Measurements from ENCODE around the gene PCSK7.
"Not testable (repeated sequence)": the region's sequence is repeated elsewhere in the genome, so short reads cannot be mapped to it uniquely, and the experiment has no call there.

Gene PCSK7

DNA sequence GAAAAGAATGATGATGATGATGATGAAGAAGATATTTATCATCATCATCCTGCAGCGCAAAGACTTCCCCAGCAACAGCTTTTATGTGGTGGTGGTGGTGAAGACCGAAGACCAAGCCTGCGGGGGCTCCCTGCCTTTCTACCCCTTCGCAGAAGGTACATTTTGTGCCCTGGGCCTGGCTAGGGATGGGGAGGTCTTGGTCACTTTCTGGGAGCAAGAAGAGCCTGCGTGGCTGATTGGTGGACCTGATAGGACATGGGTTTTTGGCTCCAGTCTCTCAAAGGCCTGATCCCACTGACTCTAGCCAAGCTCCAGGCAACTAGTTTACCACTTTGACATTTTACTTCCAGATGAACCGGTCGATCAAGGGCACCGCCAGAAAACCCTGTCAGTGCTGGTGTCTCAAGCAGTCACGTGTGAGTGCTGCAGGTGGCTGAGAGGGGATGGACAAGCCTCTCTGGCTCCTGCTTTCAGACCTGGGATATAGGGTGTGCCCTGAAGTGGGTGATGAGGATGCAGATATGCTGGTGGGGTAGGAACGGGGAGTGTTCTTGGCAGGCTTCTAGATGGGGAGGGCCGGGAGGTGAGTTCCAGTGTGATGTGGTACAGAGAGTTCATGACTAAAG is 48.0 kb downstream of the PCSK7 start:
- no peak for FAIRE-seq
- no peak for DNase-seq (ENCODE audit: low spot score)

DNA sequence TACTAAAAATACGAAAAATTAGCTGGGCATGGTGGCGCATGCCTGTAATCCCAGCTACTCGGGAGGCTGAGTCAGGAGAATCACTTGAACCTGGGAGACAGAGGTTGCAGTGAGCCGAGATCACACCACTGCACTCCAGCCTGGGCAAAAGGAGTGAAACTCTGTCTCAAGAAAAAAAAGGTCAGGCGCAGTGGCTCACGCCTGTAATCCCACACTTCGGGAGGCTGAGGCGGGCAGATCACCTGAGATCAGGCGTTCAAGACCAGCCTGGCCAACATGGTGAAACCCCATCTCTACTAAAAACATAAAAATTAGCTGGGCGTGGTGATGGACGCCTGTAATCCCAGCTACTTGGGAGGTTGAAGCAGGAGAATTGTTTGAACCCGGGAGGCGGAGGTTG is 48.7 kb downstream of the PCSK7 start:
- not testable (repeated sequence) for DNase-seq (ENCODE audit: low spot score); FAIRE-seq

DNA sequence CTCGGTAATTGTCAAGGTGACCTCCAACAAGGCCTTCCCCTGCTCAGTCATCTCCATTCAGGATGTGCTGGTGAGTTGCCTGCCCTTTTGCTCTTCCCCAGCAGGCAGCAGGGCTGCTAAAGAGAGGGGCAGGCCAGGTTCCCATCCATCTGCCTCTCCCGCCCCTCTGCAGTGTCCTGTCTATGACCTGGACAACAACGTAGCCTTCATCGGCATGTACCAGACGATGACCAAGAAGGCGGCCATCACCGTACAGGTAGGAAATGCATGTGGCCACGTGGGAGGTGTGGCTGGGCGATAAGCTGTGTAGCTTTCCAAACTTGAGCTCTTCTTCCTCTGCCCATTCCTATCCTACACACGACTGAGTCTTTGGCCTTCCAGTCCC is 49.3 kb downstream of the PCSK7 start:
- FAIRE-seq: no peak
- DNase-seq (ENCODE audit: low spot score): no peak

DNA sequence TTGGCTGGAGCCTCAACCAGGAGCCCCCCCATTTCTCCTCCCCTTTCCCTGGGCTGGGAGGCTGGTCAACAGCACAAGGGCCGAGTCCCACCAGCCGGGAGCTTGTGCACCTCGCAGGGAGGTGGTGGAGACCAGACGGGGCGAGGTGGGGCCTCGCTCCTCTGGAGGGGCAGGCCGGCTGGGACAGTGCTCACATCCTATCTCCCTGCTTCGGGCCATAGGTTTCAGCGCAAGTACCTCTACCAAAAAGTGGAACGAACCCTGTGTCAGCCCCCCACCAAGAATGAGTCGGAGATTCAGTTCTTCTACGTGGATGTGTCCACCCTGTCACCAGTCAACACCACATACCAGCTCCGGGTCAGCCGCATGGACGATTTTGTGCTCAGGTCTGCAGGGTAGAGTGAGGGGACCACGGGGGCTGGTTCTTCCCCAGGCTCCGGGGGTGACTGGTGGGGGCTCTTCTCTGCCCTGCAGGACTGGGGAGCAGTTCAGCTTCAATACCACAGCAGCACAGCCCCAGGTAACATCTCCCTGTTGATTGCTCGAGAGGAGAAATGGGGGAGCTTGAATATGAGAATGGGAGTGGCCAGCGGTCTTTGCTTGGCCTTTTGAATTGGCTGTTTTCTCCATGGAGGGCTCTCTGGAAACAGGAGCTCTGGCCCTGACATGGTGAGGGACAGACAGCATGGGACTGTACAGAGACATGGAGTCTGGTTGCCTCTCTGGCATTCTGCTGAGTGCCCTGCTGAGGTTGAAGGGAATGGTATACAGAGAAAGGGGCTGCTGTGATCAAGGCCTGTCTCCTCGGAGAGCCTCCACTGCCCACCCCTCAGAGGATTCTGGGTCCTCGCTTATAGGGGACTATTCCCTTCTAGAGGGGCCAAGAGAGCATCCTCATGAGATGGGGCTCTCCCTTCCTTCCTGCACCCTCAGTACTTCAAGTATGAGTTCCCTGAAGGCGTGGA is 50.0 kb downstream of the PCSK7 start:
- no peak for FAIRE-seq

DNA sequence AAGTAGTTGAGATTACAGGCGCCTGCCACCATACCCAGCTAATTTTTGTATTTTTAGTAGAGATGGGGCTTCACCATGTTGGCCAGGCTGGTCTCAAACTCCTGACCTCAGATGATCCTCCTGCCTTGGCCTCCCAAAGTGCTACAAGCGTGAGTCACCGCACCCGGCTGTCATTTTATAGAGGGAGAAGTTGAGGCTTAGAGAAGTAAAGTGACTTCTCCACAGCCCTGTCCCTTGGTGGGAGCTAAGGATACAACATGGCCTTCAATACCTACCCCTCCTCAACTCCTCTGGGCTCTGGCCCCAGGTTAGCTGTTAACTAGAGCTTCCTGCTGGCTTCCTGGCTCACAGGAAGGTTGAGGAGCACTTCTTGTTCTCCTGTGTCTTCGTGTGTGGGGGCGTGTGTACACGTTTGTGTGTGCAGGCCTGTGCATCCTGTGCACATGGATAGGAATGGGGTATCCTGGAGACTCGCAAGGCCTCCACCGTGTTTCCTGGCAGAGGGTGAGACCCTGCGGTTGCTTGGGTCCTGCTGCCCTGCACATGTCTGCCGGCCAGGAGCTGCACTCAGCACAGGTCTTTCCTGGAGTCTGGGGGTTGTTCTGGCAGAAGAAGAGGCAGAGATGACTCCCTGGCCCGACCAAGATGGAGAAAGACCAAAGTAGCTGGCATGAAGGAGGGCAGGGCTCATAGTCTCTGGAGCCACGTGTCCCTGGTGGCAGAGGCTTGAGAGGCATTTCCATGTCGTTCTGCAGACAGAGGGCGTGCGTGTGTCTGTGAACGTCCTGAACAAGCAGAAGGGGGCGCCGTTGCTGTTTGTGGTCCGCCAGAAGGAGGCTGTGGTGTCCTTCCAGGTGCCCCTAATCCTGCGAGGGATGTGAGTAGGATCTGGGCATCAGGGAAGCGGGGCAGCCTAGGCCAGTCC is 51.0 kb downstream of the PCSK7 start:
- DNase-seq (ENCODE audit: low spot score) (no peak), FAIRE-seq (no peak)

More for the DNA sequence above, 50.0 kb downstream of the PCSK7 start:
- no peak for DNase-seq (ENCODE audit: low spot score)

DNA sequence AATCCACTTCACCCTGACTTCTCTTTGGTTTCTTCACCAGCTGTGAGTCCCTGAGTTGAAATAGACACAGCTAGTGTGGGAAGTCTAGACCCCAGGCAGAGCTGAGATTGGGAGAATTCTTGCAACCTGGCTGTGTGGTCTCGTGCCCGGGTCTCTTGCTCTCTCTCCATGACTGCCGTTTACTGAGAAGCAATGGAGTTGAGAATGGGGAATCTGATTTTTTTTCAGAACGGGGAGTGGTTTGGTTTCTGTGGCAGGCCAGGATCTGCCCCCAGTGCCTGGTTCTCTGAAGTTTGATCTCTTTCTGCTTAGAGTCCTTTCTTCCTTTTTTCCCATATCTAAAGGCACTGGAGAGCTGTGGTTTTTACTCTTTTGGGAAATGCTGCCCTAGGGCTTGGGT is 51.9 kb downstream of the PCSK7 start:
- DNase-seq (ENCODE audit: low spot score) (no peak), FAIRE-seq (no peak)

DNA sequence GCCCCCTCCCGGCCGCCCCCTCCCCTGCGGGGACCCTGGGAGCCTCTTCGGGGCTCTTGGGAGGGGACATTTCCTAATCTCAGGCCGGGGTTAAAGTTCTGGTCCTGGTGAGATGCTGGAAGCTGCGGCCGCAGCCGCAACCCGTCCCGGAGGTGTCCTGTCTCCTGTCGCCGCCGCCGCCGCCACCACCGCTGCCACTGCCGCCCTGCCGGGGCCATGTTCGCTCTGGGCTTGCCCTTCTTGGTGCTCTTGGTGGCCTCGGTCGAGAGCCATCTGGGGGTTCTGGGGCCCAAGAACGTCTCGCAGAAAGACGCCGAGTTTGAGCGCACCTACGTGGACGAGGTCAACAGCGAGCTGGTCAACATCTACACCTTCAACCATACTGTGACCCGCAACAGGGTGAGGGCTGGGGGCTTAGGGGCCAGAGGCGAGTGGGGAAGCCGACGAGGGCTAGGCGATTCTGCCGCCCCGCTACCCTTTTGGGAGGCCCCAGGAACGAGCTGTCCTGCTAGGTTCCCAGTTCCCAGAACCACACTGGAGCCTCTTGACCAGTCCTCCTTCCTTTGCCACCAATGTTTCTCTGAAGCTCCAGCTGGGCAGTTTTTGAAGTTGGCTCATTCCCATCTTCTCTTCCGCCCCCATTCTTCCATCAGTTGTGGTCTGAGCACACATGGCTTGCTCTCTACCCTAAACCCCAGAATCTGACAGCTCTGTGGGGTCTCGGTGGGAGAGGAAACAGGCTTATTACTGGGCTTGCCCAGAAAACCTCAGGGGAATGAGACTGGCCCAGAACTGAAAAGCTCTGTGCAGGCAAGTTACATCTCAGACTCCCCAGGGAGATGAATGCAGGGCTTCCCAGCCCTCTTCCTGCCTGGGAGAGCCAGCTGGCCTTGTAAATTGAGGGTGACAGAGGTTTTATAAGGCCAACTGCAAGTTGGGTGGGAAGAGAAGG is 52.5 kb downstream of the PCSK7 start:
- FAIRE-seq (no peak), DNase-seq (ENCODE audit: low spot score) (peak; percentile 16)

DNA sequence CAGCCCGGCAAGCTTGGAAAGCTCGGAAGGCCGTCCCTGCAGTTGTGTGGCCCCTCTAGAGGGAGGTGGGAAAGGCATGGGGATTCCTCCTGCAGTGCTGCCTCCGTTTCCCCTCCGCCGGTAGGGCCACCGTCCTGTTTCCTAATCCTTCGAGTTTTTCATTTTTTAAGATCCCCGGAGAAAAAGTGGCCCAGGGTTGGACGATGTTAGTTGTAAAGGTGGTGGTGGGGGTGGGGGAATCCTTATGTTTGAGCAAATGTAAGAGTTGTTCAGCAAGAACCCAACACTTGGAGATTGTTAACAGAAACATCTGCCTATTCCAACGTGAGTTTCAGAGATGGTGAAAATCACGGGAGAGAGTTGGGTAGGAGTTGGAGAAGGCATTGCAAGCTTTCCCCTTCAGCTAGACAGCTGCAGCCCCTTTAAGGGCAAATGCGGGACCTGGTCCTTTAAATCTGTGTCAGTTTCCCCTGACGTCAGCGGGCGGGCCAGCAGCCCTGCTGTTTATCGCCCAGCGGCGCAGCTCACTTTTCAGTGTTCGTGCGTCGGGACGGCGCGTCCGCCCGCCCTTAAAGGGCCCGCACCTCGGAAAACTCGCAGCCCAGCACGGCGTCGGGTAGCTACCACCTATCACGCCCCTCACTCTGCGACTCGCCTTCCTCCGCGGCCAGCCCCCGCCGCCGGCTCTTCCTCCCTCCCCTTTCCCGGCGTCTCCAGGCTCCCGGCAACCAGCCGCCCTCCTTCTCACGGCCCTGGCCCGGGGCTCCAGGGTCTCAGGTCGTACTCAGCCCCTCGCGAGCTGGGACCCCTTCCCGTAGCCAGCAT is 53.5 kb downstream of the PCSK7 start, which contains the start of gene SIDT2:
SIDT2 (plus strand) TSS at position 534 of the 825 bp plus-strand sequence. CDS start 521 bp downstream, outside the sequence.
- FAIRE-seq (no peak), DNase-seq (ENCODE audit: low spot score) (peak; percentile 90)

DNA sequence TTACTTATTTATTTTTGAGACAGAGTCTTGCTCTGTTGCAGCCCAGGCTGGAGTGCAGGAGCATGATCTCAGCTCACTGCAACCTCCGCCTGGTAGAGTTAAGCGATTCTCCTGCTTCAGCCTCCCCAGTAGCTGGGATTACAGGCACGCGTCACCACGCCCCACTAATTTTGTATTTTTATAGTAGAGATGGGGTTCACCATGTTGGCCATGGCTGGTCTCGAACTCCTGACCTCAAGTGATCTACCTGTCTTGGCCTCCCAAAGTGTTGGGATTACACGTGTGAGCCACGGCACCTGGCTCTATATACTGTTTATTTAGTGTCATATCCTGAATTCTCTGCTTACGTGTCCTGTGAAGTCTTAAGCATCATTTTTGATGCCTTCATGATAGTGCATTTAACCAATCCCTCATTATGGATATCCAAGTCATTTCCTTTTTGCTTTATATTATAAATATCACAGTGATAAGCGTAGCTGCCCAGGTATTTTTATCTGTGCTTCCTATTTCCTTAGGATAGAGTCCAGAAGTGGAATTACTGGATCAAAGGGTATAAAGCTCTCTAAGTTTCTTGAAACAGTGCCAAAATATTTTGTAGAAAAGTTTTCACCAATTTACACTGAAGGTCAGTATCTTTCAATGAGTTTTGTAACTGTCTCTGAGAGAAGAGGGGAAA is 54.2 kb downstream of the PCSK7 start:
- FAIRE-seq (no peak), DNase-seq (ENCODE audit: low spot score) (no peak)

DNA sequence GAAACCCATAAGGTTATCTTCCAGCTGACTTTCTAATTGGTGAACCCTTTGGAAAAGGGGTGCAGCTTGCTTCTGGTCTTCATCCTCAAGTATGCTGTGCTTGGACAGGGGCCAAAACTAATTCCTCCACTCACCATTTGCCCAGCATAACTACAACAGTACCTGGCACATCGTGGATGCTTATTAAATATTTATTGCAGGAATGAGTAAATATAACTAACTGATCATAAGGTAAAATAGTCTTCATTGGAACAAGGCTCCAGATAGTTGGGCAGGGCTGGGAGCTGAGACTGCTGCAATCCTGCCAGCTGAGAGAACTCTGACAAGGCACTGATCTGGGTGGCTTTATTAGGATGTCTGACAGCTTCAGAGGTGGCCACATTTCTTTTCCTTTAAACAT is 55.7 kb downstream of the PCSK7 start:
- no peak for FAIRE-seq
- DNase-seq (ENCODE audit: low spot score): no peak

DNA sequence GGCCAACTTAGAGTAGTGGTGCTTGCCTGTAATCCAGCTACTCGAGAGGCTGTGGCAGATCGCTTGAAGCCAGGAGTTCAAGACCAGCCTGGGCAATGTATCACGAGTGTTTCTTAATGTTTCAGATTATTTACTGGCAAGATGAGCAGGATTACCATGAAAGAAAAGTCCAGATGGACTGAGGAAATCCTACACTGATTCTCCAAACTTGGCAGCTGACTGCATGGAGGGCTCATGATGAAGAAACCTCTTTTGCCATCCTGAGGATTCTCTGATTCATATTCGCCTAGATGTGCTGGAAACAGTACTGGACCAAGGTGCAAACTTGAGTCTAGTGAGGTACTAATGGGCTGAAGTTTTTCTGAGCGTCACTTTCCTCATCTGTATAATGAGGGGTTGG is 56.1 kb downstream of the PCSK7 start:
- no peak for FAIRE-seq
- DNase-seq (ENCODE audit: low spot score): no peak

DNA sequence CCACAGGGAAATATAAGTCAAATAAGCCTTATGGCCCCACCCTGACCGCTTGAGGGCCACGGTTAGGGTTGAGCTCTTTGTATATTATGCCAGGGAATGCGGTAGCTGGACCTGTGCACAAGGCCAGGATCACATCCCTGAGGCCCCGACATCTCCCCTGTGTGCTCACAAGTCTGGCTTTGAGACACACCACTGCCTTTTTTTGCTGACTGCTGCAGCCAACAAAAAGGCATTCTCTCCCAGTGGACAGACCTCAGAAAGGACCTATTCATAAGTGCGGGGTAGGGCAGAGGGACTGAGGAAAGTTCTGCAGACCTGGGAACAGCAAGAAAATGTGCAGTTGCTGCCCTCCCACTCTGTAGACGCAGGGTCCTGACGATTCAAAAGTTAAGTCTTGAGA is 56.8 kb downstream of the PCSK7 start:
- no peak for DNase-seq (ENCODE audit: low spot score)
- FAIRE-seq: no peak

DNA sequence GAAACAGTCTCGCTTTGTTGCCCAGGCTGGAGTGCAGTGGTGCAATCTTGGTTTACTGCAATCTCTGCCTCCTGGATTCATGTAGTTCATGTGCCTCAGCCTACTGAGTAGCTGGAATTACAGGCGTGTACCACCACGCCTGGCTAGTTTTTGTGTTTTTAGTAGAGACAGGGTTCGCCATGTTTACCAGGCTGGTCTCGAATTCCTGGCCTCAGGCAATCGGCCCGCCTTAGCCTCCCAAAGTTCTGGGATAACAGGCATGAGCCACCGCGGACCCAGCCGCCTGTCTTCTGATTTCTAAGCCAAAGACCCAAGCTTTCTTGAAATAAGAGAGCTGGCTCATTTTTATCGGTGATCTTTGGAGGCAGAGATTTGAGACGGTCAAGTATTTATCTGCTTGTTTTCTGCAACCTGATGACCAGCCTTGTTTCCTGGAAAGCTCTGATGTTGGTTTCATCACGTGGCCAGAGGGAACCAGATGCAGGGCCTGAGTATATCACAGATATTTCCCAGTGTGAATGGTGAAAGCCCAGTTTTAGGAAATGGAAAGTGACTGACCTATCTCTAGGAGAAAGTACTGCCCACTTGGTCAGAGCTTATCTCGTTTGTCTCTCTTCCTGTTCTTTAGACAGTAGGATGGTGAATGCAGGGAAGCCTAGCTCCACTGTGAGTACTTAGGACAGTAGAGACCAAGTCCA is 59.0 kb downstream of the PCSK7 start:
- FAIRE-seq (no peak), DNase-seq (ENCODE audit: low spot score) (no peak)

DNA sequence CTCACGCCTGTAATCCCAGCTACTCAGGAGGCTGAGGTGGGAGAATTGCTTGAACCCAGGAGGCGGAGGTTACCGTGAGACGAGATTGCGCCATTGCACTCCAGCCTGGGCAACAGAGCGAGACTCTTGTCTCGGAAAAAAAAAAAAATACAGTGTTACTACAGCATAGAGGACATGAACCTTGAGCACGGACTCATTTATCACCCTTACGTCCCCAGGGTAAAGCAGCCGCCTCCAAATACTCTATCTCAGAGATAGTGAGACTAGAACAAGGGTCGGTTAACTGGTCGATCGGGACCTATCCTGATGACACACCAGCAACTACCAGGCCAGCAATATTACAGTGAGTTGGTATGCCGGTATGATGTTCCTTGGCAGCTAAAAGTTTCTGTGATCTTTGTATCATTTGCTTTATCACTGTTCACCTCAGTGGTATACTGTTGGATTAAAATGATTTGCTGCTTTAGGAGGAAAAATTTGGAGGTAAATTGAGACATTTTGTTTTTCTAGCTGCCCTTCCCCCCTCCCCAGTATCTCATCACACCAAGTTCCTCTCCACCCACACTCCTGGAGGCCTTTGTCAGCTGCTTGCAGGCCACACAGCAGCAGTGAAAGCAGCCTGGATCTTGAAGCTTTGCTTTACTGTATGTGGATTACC is 60.3 kb downstream of the PCSK7 start:
- DNase-seq (ENCODE audit: low spot score) (no peak), FAIRE-seq (no peak)

DNA sequence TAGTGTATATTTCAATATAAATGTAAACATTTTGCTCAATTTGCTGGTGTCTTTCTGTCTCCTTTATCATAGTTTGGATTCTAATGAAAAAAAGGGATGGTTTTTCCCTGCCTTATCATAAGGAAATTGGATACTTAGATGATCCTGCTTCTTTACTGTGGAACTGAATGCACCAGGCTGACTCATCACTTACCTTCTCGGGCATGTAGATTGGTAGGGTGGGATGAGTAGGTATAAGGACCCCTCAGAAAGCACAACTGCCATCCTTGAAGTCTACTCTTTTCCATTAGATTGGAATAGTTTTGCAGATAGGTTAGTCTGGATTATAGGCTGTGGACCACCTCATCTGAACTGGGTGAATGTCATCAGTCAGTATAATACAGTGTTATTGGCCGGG is 60.9 kb downstream of the PCSK7 start:
- DNase-seq (ENCODE audit: low spot score) (no peak), FAIRE-seq (no peak)

DNA sequence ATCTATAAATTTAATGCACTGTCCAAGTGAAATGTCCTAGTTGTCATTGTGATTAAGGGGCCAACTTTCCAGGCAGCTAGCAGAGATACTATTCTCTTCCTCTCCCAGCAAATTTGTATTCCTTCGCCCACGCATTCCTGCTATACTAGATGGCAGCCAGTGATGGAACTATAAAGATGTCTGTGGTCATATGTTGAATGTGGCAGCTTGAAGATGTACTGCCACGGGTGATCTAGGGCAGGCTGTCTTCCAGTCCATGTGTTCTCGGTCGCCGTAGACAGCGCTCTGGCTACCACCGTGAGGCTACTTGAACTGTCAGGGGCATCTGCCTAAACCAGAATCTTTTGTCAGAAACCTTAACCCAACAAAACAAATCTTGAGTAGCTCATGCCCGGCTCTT is 61.7 kb downstream of the PCSK7 start:
- no peak for DNase-seq (ENCODE audit: low spot score)
- FAIRE-seq: no peak

DNA sequence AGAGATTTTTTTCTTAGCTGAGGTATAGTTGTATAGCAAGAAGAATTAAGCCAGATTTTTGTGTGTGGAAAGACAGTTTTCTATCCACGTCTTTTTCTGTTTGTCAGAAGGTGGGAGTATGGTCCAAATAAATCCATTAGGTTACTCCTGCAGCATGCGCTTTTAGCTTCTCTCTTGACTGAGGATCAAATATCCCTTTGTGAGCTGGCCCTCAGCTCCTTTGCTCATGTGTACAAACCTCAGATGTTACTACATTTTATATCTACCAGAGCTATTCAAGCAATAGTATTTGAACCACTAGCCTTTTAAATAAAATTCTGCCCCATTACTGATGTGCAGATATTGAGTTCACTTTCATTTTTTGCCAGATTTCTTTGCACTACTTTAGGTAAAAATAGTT is 62.1 kb downstream of the PCSK7 start:
- FAIRE-seq (no peak), DNase-seq (ENCODE audit: low spot score) (no peak)

DNA sequence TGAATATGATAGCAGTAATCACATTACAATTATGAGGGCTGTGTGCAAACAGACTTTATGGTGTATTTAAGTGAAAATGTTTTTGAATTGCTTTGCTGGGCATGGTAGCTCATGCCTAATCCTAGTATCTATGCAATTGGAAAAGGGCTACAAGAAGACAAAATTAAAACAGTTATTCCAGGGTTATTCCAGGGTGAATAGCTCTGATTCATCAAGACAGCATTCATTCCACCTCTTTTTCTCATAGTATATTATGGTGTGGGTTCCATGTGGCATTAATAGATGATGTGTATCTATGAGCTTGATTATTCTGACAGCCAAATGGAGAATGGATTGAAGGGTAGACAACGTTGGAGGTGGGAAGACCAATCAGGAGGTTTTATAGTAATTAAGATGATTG is 65.4 kb downstream of the PCSK7 start:
- no peak for DNase-seq (ENCODE audit: low spot score)
- FAIRE-seq: no peak
